CD4-positive, alpha-beta T cell (primary cell): ENCODE results near the gene MRGPRX4. TPM values are rescaled to one million over a fixed set of nuclear protein-coding genes. Genes with fewer than 3 reads are reported as not detected.

Experiments
- ATAC-seq: fragments of 200-7000 bp; cut with Tn5 transposase; one replicate; pipeline ENCODE4 v1.10.0; 2022; ENCODE audit warnings: mild to moderate bottlenecking; ENCODE audit not compliant: poor library complexity
- CTCF ChIA-PET: fragments of 350-600 bp; sonication (Branson Sonifier 250); formaldehyde crosslinking; loops from one replicate; lab custom pipeline; 2021; ENCODE audit warnings: antibody characterized with exemption, inconsistent platforms; lab: Charles Lee
- POLR2A ChIA-PET: fragments of 350-600 bp; sonication (Branson Sonifier 250); formaldehyde crosslinking; loops from one replicate; lab custom pipeline; 2021; ENCODE audit warnings: antibody characterized with exemption, inconsistent platforms; lab: Charles Lee
- DNase-seq, 14 experiments: peaks; one replicate each; pipeline ENCODE4 v3.0.0-alpha.2; 2013 to 2020; ENCODE audit warnings: mixed read lengths in 2 of 14
- H3K27ac ChIP-seq, 2 donors: one replicate each; pipeline versions ENCODE4 v1.5.1 to v1.7.0; 2013; ENCODE audit warnings: low read length in 2 of 2, low read depth in 1 of 2, mild to moderate bottlenecking in 1 of 2
- H3K27me3 ChIP-seq, 2 experiments: 1 replicate in 1 of 2; 2 replicates in 1 of 2; pipeline versions ENCODE4 v1.6.1 to v1.7.0; 2013; ENCODE audit warnings: low read length in 2 of 2, control low read depth in 1 of 2, mild to moderate bottlenecking in 1 of 2, moderate library complexity in 1 of 2; ENCODE audit not compliant: insufficient read depth in 2 of 2, control insufficient read depth in 1 of 2
- H3K36me3 ChIP-seq: one replicate; pipeline ENCODE4 v1.6.1; 2013; ENCODE audit warnings: low read length, control low read depth; ENCODE audit not compliant: insufficient read depth
- H3K4me1 ChIP-seq: one replicate; pipeline ENCODE4 v1.6.1; 2013; ENCODE audit warnings: low read length, control low read depth; ENCODE audit not compliant: insufficient read depth
- H3K4me3 ChIP-seq: one replicate; pipeline ENCODE4 v1.5.1; 2013; ENCODE audit warnings: mild to moderate bottlenecking, low read length, moderate library complexity
- H3K9me3 ChIP-seq, 2 experiments: 1 replicate in 1 of 2; 2 replicates in 1 of 2; pipeline versions ENCODE4 v1.6.1 to v1.7.0; 2013; ENCODE audit warnings: low read length in 2 of 2, mild to moderate bottlenecking in 2 of 2, control low read depth in 1 of 2, moderate library complexity in 1 of 2; ENCODE audit not compliant: control insufficient read depth in 1 of 2, insufficient read depth in 1 of 2
- H3K27ac Mint-ChIP-seq: one replicate; pipeline ENCODE4 v1.8.0; 2020; ENCODE audit warnings: mixed read lengths
- H3K27me3 Mint-ChIP-seq: one replicate; pipeline ENCODE4 v1.8.0; 2021; ENCODE audit warnings: mixed read lengths
- H3K36me3 Mint-ChIP-seq: one replicate; pipeline ENCODE4 v1.8.0; 2021; ENCODE audit warnings: low read depth, mixed read lengths
- H3K4me1 Mint-ChIP-seq: one replicate; pipeline ENCODE4 v1.8.0; 2021; ENCODE audit warnings: low read depth, mixed read lengths
- H3K4me3 Mint-ChIP-seq: one replicate; pipeline ENCODE4 v1.8.0; 2020; ENCODE audit warnings: mild to moderate bottlenecking, mixed read lengths
- H3K9me3 Mint-ChIP-seq: one replicate; pipeline ENCODE4 v1.8.0; 2020; ENCODE audit warnings: mixed read lengths
- intact Hi-C, 2 experiments: fragments of 100-400 bp; cut with DNase I in 1 of 2; cut with micrococcal nuclease in 1 of 2; formaldehyde crosslinking; loops; one replicate each; pipeline versions ENCODE4 v1.15.1 to v1.9.0; 2023 to 2025; cut with DNase I, micrococcal nuclease
- total RNA-seq, 174 experiments: library from RNA in 2 of 174; stranded (reverse) in 2 of 174; gene quantifications; one replicate each; pipeline ENCODE4 v1.2.3 and lab custom pipeline; 2021 to 2026
- TF ChIP-seq, protein P1 (sequence below): fragments of 200-600 bp; IDR thresholded peaks from one replicate; pipeline ENCODE4 v1.8.0; 2022; ENCODE audit warnings: antibody characterized with exemption, mild to moderate bottlenecking

The MRGPRX4 gene
- total RNA-seq, 2 experiments from 2014 or later = not detected

DNA sequence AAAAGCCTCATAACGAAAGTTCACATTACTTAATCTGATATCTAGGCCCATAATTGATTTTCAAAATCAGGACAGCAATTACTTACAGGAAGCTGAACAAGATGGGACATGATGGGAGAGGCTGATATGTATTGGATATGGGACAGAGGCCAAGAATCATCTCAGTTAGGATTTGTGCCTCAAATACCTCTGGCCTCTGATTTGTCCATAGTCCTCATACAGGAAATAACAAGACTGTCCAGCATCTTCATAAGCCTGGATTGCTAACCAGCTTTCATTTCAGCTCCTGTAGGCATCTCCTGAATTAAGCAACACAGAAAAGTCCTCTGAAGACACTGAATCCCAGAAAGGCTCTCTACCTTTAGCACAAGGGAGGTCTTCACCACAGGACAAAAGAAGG lies 4.3 kb upstream of the MRGPRX4 start:
- H3K36me3 Mint-ChIP-seq = no peaks in the 10 kb centered on the region
- Histone ChIP-seq H3K9me3 (no peaks in the 10 kb centered on the region), H3K27ac (no peak overlapping the region), H3K27me3 (peaks cover 0 to 4% of the 10 kb centered on the region in 2 experiments), H3K4me3 (no peak overlapping the region), H3K4me1 (no peaks in the 10 kb centered on the region), H3K36me3 (no peaks in the 10 kb centered on the region)
- no peak overlapping the region for H3K4me3 Mint-ChIP-seq
- peaks cover 19% of the 10 kb centered on the region for H3K27me3 Mint-ChIP-seq
- intact Hi-C loops = no loop called here
- DNase-seq (no peak), ATAC-seq (no peak)
- TF ChIP-seq, protein P1, sequence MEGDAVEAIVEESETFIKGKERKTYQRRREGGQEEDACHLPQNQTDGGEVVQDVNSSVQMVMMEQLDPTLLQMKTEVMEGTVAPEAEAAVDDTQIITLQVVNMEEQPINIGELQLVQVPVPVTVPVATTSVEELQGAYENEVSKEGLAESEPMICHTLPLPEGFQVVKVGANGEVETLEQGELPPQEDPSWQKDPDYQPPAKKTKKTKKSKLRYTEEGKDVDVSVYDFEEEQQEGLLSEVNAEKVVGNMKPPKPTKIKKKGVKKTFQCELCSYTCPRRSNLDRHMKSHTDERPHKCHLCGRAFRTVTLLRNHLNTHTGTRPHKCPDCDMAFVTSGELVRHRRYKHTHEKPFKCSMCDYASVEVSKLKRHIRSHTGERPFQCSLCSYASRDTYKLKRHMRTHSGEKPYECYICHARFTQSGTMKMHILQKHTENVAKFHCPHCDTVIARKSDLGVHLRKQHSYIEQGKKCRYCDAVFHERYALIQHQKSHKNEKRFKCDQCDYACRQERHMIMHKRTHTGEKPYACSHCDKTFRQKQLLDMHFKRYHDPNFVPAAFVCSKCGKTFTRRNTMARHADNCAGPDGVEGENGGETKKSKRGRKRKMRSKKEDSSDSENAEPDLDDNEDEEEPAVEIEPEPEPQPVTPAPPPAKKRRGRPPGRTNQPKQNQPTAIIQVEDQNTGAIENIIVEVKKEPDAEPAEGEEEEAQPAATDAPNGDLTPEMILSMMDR = no peak
- POLR2A ChIA-PET = interaction anchor here (0.6 kb wide), 1 partner anchor 84 kb away, joined by 3 read pairs; no protein-coding TSS in a partner anchor
- no peaks in the 10 kb centered on the region for H3K4me1 Mint-ChIP-seq
- H3K27ac Mint-ChIP-seq = no peak overlapping the region
- CTCF ChIA-PET = no interaction called here
- peaks cover 4% of the 10 kb centered on the region for H3K9me3 Mint-ChIP-seq

DNA sequence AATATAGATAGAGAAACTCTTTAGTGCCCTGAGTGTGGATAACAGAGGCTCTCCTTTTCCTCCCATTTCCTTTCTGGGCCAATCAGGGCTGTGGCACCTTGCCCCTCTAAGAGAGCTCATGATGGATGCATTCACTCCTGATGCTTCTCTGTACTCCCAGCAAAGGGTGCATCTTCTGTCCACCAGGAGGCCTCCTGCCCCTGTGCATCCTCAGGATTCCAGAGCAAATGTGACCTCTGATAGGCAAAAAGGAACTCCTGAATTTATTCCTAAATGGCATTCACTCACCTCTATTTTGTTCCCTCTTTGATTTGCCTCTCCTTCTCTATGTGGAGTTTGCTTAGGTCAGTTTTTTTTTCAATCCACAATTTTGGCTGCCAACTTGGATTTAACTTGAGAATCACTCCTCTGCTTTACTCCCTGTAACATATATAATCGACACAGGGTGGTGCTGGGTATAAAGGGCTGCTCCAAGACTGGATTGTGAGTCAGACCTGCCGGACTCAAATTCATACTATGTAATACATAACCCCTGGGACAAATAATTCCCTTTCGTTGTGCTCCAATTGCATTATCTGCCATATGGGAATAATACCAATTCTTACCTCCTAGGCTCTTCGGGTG lies 1.1 kb upstream of the MRGPRX4 start:
- POLR2A ChIA-PET = no interaction called here
- H3K36me3 Mint-ChIP-seq = no peaks in the 10 kb centered on the region
- Histone ChIP-seq H3K4me1 (no peaks in the 10 kb centered on the region), H3K9me3 (no peaks in the 10 kb centered on the region), H3K27me3 (peaks cover 2 to 9% of the 10 kb centered on the region in 2 experiments), H3K27ac (no peak overlapping the region), H3K36me3 (no peaks in the 10 kb centered on the region), H3K4me3 (no peak overlapping the region)
- DNase-seq = peak in 1 of 14 experiments; percentile 17
- no peak for ATAC-seq
- no peaks in the 10 kb centered on the region for H3K9me3 Mint-ChIP-seq
- no peak overlapping the region for H3K27ac Mint-ChIP-seq
- TF ChIP-seq, protein P1 = no peak
- peaks cover 39% of the 10 kb centered on the region for H3K27me3 Mint-ChIP-seq
- H3K4me1 Mint-ChIP-seq = no peaks in the 10 kb centered on the region
- CTCF ChIA-PET = no interaction called here
- intact Hi-C loops = loop anchor here in 1 of 2 experiments (2.0 kb wide), 1 partner anchor 593 kb away; no protein-coding TSS in a partner anchor
- no peak overlapping the region for H3K4me3 Mint-ChIP-seq

DNA sequence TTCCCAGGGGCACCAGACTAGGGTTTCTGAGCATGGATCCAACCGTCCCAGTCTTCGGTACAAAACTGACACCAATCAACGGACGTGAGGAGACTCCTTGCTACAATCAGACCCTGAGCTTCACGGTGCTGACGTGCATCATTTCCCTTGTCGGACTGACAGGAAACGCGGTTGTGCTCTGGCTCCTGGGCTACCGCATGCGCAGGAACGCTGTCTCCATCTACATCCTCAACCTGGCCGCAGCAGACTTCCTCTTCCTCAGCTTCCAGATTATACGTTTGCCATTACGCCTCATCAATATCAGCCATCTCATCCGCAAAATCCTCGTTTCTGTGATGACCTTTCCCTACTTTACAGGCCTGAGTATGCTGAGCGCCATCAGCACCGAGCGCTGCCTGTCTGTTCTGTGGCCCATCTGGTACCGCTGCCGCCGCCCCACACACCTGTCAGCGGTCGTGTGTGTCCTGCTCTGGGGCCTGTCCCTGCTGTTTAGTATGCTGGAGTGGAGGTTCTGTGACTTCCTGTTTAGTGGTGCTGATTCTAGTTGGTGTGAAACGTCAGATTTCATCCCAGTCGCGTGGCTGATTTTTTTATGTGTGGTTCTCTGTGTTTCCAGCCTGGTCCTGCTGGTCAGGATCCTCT lies 709 bp downstream of the MRGPRX4 start:
- ATAC-seq = no peak
- no peaks in the 10 kb centered on the region for H3K9me3 Mint-ChIP-seq

More for the DNA sequence above, 709 bp downstream of the MRGPRX4 start:
- Mint-ChIP-seq H3K27ac (no peak overlapping the region), H3K4me3 (no peak overlapping the region), H3K36me3 (no peaks in the 10 kb centered on the region), H3K27me3 (peaks cover 48% of the 10 kb centered on the region), H3K4me1 (no peaks in the 10 kb centered on the region)
- Histone ChIP-seq H3K4me1 (no peaks in the 10 kb centered on the region), H3K9me3 (no peaks in the 10 kb centered on the region), H3K27ac (no peak overlapping the region), H3K27me3 (peaks cover 5 to 6% of the 10 kb centered on the region in 2 experiments), H3K36me3 (no peaks in the 10 kb centered on the region), H3K4me3 (no peak overlapping the region)
- ChIA-PET POLR2A (no interaction called here), CTCF (no interaction called here)
- no peak for DNase-seq
- intact Hi-C loops = no loop called here
- TF ChIP-seq, protein P1 = no peak
